ENCODE measurements around the gene TTLL1. TPM values are rescaled to one million over a fixed set of nuclear protein-coding genes. Genes with fewer than 3 reads are reported as not detected.

The TTLL1 gene
- polyA plus RNA-seq, 1 donor: 4.6 TPM

DNA sequence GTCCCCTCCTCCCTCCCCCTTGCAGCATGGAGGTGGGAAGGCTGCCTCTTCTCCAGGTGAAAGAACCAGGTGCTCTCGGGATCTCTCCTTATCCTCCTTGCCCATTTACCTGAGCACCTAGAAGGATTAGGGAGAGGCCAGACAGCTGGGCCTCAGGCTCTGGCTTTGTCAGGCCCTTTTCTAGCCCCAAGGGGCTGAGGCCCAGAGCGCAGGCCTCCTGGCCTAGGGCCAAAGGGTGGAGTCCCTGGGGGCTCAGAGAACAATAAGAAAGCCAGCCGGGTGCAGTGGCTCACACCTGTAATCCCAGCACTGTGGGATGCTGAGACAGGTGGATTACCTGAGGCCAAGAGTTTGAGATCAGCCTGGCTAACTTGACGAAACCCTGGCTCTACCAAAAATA is 5.4 kb upstream of the TTLL1 start:
- no peak overlapping the region for H3K27ac ChIP-seq (ENCODE audit: low read length)
- no CpG with 5 or more reads among the region's 4 CpGs for WGBS (ENCODE audit: insufficient coverage, low lambda C conversion rate)
- H3K4me1 ChIP-seq (ENCODE audit: control insufficient read depth, insufficient read depth, low read length): no peaks in the 10 kb centered on the region
- H3K27me3 ChIP-seq (ENCODE audit: control insufficient read depth, insufficient read depth, low read length): peaks cover 2% of the 10 kb centered on the region
- H3K36me3 ChIP-seq (ENCODE audit: control insufficient read depth, insufficient read depth, low read length): no peaks in the 10 kb centered on the region
- H3K4me3 ChIP-seq (ENCODE audit: low read length): no peak overlapping the region
- H3K9me3 ChIP-seq (ENCODE audit: control insufficient read depth, low read depth, low read length): peaks cover 15% of the 10 kb centered on the region
- DNase-seq: no peak

DNA sequence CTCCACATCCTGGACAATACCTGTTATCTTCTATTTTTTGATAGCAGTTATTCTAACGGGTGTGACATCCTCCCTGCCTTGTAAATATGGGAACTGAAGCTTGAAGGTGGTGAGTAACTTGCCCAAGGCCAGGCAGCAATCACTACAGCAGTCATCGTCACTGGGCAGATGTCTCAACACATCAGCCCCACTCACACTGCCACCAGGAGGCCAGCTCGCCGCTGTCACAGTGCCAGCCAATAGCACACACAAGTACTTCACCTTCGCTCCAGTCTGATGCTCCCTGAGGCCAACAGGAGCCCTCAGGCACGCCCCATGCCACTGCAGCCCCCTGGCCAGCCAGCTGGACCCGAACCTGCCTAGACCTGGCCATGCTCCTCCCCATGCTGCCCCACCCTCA is 4.9 kb upstream of the TTLL1 start:
- H3K36me3 ChIP-seq (ENCODE audit: control insufficient read depth, insufficient read depth, low read length): no peaks in the 10 kb centered on the region
- peak in 1 of 2 donors; percentile 27 for DNase-seq
- no peak overlapping the region for H3K27ac ChIP-seq (ENCODE audit: low read length)
- H3K4me3 ChIP-seq (ENCODE audit: low read length): no peak overlapping the region
- WGBS (ENCODE audit: insufficient coverage, low lambda C conversion rate): no CpG with 5 or more reads among the region's 7 CpGs
- H3K27me3 ChIP-seq (ENCODE audit: control insufficient read depth, insufficient read depth, low read length): peaks cover 1% of the 10 kb centered on the region
- H3K9me3 ChIP-seq (ENCODE audit: control insufficient read depth, low read depth, low read length): peaks cover 15% of the 10 kb centered on the region
- no peaks in the 10 kb centered on the region for H3K4me1 ChIP-seq (ENCODE audit: control insufficient read depth, insufficient read depth, low read length)

DNA sequence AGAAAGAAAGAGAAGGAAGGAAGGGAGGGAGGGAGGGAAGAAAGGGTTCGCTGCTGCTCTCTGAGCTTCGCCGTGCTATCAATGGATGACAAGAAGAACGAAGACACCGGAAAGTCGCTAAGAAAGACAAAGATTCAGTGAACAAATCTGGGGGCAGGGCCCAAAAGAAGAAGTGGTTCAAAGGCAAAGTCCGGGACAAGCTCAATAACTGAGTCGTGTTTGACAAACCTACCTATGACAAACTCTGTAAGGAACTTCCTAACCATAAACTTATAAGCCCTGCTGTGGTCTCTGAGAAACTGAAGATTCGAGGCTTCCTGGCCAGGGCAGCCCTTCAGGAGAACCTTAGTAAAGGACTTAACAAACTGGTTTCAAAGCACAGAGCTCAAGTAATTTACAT is 2.9 kb upstream of the TTLL1 start:
- Histone ChIP-seq H3K36me3 (ENCODE audit: control insufficient read depth, insufficient read depth, low read length) (no peaks in the 10 kb centered on the region), H3K9me3 (ENCODE audit: control insufficient read depth, low read depth, low read length) (peaks cover 13% of the 10 kb centered on the region), H3K27ac (ENCODE audit: low read length) (no peak overlapping the region), H3K4me1 (ENCODE audit: control insufficient read depth, insufficient read depth, low read length) (no peaks in the 10 kb centered on the region), H3K4me3 (ENCODE audit: low read length) (no peak overlapping the region), H3K27me3 (ENCODE audit: control insufficient read depth, insufficient read depth, low read length) (no peaks in the 10 kb centered on the region)
- WGBS (ENCODE audit: insufficient coverage, low lambda C conversion rate): 83% methylated on average over 5 of the region's 9 CpGs
- no peak for DNase-seq

DNA sequence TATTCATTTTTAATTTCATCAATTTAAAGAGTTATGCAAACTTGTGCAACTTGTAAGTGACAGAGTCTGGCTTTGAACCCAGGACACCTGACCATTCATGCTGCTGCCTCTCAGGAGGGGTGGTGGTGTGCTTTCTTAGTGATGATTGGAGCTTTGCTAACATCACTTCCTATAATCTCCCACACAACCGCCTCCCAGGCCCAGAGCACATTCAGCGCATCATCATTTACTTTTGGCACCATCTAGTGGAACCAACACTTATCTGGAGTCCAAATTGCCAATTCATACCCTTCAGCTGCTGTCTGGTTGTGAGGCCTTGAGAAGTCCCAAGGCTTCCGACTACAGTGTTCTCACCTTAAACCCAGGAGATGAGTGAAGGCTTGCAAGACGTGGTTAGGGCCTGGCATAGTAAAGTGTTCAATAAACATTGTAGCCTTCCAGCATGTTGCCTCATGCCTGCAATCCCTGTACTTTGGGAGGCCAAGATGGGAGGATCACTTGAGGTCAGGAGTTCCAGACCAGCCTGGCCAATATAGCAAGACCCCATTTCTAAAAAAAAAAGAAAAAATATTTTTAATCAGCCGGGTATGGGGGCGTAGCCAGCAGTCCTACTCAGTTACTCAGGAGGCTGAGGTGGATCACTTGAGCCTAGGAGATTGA is 1.1 kb upstream of the TTLL1 start:
- no peak overlapping the region for H3K27ac ChIP-seq (ENCODE audit: low read length)
- peak; percentile 47 to 55 for DNase-seq
- no CpG with 5 or more reads among the region's 6 CpGs for WGBS (ENCODE audit: insufficient coverage, low lambda C conversion rate)

DNA sequence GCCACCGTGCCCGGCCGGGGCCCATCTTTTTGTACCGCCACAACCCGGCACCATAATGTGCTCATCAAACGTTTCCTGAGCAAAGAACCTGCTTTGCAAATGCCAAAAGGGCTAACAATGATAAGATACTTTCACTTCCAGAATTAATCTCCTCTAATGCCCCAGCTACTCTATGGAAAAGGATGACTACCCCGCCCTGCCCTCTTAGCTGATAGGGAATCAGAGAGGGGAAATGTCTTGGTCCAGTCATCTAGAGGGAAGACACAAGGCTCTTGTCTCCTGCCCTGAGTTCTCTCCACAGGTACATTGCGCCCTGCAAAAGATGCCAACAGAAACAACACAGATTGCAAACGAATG is 586 bp downstream of the TTLL1 start:
- DNase-seq: no peak
- no peaks in the 10 kb centered on the region for H3K4me1 ChIP-seq (ENCODE audit: control insufficient read depth, insufficient read depth, low read length)
- peak overlapping the region; percentile 60 for H3K4me3 ChIP-seq (ENCODE audit: low read length)
- H3K27ac ChIP-seq (ENCODE audit: low read length): peak overlapping the region; percentile 32
- 14% methylated on average over 1 of the region's 9 CpGs for WGBS (ENCODE audit: insufficient coverage, low lambda C conversion rate)
- no peaks in the 10 kb centered on the region for H3K36me3 ChIP-seq (ENCODE audit: control insufficient read depth, insufficient read depth, low read length)
- H3K9me3 ChIP-seq (ENCODE audit: control insufficient read depth, low read depth, low read length): peaks cover 2% of the 10 kb centered on the region
- H3K27me3 ChIP-seq (ENCODE audit: control insufficient read depth, insufficient read depth, low read length): no peaks in the 10 kb centered on the region

More for the DNA sequence above, 1.1 kb upstream of the TTLL1 start:
- Histone ChIP-seq H3K36me3 (ENCODE audit: control insufficient read depth, insufficient read depth, low read length) (no peaks in the 10 kb centered on the region), H3K4me1 (ENCODE audit: control insufficient read depth, insufficient read depth, low read length) (no peaks in the 10 kb centered on the region), H3K4me3 (ENCODE audit: low read length) (no peak overlapping the region), H3K27me3 (ENCODE audit: control insufficient read depth, insufficient read depth, low read length) (no peaks in the 10 kb centered on the region), H3K9me3 (ENCODE audit: control insufficient read depth, low read depth, low read length) (peaks cover 2% of the 10 kb centered on the region)

DNA sequence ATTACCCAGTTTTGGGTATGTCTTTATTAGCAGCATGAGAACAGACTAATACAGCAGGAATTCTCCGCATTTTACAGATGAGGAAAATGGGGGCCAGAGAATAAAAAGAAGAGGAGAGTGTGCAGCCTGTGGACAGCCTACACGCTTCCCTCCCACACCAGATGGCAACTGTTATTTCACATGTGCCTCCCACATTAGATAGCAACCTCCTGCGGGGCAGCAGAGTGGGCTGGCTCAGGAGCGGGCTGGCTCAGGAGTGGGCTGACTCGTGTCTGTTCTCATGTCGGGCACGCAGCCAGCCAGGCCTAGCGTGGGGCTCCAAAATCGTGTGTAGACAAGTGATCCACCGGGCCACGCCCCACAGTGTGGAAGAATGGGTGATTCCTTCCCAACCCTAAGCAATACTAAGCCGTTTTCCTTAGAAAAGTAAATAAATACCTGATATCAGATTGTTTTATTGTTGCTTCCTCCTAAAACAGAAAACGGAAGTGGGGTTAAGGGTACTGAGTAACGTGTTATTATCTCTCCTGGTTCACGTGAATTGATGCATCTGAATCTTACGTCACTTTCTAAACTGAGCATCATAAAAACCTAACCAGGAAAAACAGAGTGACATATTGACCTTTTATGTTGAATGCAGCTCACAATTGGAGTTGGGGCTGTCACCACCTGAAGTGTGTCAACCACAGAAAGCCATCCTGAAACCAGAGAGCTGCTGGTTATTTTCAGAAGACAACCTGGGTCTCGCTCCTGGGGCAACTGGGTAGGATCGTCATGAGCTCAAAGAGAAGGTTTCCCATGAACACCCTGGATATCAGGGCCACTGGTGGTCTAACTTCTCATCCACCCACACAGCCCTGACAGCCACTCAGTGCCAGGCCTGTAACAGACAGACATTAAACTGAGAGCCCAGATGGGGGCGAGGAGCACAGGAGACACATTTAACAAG is 3.3 kb downstream of the TTLL1 start:
- WGBS (ENCODE audit: insufficient coverage, low lambda C conversion rate): no CpG with 5 or more reads among the region's 19 CpGs
- H3K4me3 ChIP-seq (ENCODE audit: low read length): no peak overlapping the region
- no peaks in the 10 kb centered on the region for H3K4me1 ChIP-seq (ENCODE audit: control insufficient read depth, insufficient read depth, low read length)
- H3K36me3 ChIP-seq (ENCODE audit: control insufficient read depth, insufficient read depth, low read length): no peaks in the 10 kb centered on the region
- H3K27me3 ChIP-seq (ENCODE audit: control insufficient read depth, insufficient read depth, low read length): no peaks in the 10 kb centered on the region
- DNase-seq: no peak
- H3K27ac ChIP-seq (ENCODE audit: low read length): no peak overlapping the region
- H3K9me3 ChIP-seq (ENCODE audit: control insufficient read depth, low read depth, low read length): peaks cover 2% of the 10 kb centered on the region

DNA sequence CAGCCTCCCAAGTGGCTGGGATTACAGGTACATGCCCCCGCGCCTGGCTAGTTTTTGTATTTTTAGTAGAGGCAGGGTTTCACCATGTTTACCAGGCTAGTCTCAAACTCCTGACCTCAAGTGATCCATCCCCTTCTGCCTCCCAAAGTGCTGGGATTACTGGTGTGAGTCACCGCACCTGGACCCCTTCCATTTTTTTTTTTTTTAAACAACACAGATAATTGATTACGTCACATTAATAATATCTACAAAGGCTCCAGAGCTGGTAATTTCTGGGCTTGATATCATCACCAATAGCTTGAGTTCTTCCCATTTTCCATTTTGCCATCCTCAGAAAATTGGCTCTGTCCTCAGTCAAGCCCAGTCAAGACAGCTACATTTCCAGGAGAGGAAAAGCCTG is 7.2 kb downstream of the TTLL1 start:
- WGBS (ENCODE audit: insufficient coverage, low lambda C conversion rate): no CpG with 5 or more reads among the region's 4 CpGs

DNA sequence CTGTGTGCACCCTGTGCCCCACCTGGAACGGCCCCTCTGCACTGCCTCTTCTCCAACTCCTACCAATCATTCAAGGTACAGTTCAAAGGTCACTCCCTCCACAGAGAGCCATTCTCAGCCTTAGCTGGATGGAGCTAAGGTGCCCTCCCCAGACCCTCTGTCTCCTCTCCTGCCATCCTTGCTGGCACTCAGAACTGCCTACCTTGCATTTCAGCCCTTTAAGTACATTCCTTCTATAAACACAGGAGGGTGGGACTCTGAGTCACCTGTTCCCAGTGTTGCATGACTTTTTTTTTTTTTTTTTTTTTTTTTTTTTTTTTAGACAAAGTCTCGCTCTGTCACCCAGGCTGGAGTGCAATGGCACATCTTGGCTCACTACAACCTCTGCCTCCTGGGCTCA is 8.6 kb downstream of the TTLL1 start:
- peak; percentile 74 to 80 for DNase-seq
- peaks cover 19% of the 10 kb centered on the region for H3K4me1 ChIP-seq (ENCODE audit: control insufficient read depth, insufficient read depth, low read length)
- H3K36me3 ChIP-seq (ENCODE audit: control insufficient read depth, insufficient read depth, low read length): no peaks in the 10 kb centered on the region
- no peaks in the 10 kb centered on the region for H3K27me3 ChIP-seq (ENCODE audit: control insufficient read depth, insufficient read depth, low read length)
- no peak overlapping the region for H3K4me3 ChIP-seq (ENCODE audit: low read length)
- no CpG with 5 or more reads among the region's 2 CpGs for WGBS (ENCODE audit: insufficient coverage, low lambda C conversion rate)
- H3K27ac ChIP-seq (ENCODE audit: low read length): peak overlapping the region; percentile 32
- H3K9me3 ChIP-seq (ENCODE audit: control insufficient read depth, low read depth, low read length): peaks cover under 1% of the 10 kb centered on the region

More for the DNA sequence above, 7.2 kb downstream of the TTLL1 start:
- no peak for DNase-seq
- peaks cover 19% of the 10 kb centered on the region for H3K4me1 ChIP-seq (ENCODE audit: control insufficient read depth, insufficient read depth, low read length)
- no peak overlapping the region for H3K27ac ChIP-seq (ENCODE audit: low read length)
- H3K36me3 ChIP-seq (ENCODE audit: control insufficient read depth, insufficient read depth, low read length): no peaks in the 10 kb centered on the region
- no peak overlapping the region for H3K4me3 ChIP-seq (ENCODE audit: low read length)
- peaks cover 2% of the 10 kb centered on the region for H3K9me3 ChIP-seq (ENCODE audit: control insufficient read depth, low read depth, low read length)
- no peaks in the 10 kb centered on the region for H3K27me3 ChIP-seq (ENCODE audit: control insufficient read depth, insufficient read depth, low read length)

DNA sequence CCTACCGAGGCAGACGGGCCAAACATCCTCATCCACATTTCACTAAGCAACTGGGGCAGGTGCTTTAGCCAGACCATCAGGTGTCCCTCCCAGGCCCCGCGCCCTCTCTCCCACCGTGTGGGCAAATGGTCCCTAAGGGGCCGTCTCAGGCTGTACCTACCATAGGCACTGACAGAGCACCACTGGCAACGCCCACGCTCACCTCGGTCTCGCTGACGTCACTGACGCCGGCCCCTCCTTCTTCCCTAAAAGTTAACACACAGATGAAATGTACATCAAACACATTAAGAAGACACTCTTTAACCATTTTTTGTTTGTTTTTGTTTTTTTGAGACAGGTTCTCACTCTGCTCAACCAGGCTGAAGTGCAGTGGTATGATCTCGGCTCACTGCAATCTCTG is 9.4 kb downstream of the TTLL1 start:
- H3K4me1 ChIP-seq (ENCODE audit: control insufficient read depth, insufficient read depth, low read length): peaks cover 19% of the 10 kb centered on the region
- no peaks in the 10 kb centered on the region for H3K9me3 ChIP-seq (ENCODE audit: control insufficient read depth, low read depth, low read length)
- DNase-seq: no peak
- 90% methylated on average over 2 of the region's 14 CpGs for WGBS (ENCODE audit: insufficient coverage, low lambda C conversion rate)
- no peak overlapping the region for H3K27ac ChIP-seq (ENCODE audit: low read length)
- no peaks in the 10 kb centered on the region for H3K27me3 ChIP-seq (ENCODE audit: control insufficient read depth, insufficient read depth, low read length)
- H3K4me3 ChIP-seq (ENCODE audit: low read length): no peak overlapping the region
- H3K36me3 ChIP-seq (ENCODE audit: control insufficient read depth, insufficient read depth, low read length): no peaks in the 10 kb centered on the region

DNA sequence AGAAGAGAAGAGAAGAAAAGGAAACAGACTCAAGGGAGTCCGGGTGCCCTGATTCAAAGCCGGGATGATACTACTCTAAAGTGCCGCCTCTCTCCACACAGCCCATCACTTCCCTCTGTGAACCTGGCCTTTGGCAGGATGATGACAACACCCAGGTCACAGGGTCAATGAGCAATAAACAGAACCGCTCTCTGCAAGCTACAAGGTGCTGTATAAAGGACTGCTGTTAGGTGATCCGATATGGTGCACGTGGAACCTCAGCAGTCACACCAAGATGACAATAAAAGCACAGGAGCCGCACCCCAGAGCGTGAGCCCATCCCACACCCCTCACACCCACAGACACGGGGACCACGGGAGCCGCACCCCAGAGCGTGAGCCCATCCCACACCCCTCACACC is 10.7 kb downstream of the TTLL1 start:
- no peaks in the 10 kb centered on the region for H3K9me3 ChIP-seq (ENCODE audit: control insufficient read depth, low read depth, low read length)
- WGBS (ENCODE audit: insufficient coverage, low lambda C conversion rate): no CpG with 5 or more reads among the region's 12 CpGs
- no peak overlapping the region for H3K27ac ChIP-seq (ENCODE audit: low read length)
- H3K4me1 ChIP-seq (ENCODE audit: control insufficient read depth, insufficient read depth, low read length): peaks cover 19% of the 10 kb centered on the region
- H3K27me3 ChIP-seq (ENCODE audit: control insufficient read depth, insufficient read depth, low read length): no peaks in the 10 kb centered on the region
- H3K36me3 ChIP-seq (ENCODE audit: control insufficient read depth, insufficient read depth, low read length): no peaks in the 10 kb centered on the region
- DNase-seq: peak; percentile 86 to 92
- no peak overlapping the region for H3K4me3 ChIP-seq (ENCODE audit: low read length)
